Neural progenitor cell (in vitro differentiated cells): ENCODE measurements around the gene HOXC10. TPM values are rescaled to one million over a fixed set of nuclear protein-coding genes. Genes with fewer than 3 reads are reported as not detected.

ENCODE experiments used
- DNase-seq: peaks from one replicate; pipeline ENCODE4 v3.0.0-alpha.2; 2016; ENCODE audit warnings: low spot score
- H2AFZ ChIP-seq: fragments of 200-600 bp; sonication (generic); replicated peaks from 2 replicates; pipeline ENCODE4 v1.6.1; 2016; ENCODE audit warnings: antibody characterized with exemption
- H3F3A ChIP-seq: fragments of 200-600 bp; sonication (generic); 2 replicates; pipeline ENCODE4 v1.6.1; 2016; ENCODE audit warnings: antibody characterized with exemption, low read depth
- H3K27ac ChIP-seq: fragments of 200-600 bp; sonication (generic); 2 replicates; pipeline ENCODE4 v1.5.1; 2016; ENCODE audit warnings: mild to moderate bottlenecking
- H3K27me3 ChIP-seq: fragments of 200-600 bp; sonication (generic); 2 replicates; pipeline ENCODE4 v1.6.1; 2016; ENCODE audit warnings: mild to moderate bottlenecking, moderate library complexity
- H3K36me3 ChIP-seq: fragments of 200-600 bp; sonication (generic); 2 replicates; pipeline ENCODE4 v1.5.1; 2016
- H3K4me1 ChIP-seq: fragments of 200-600 bp; sonication (generic); 2 replicates; pipeline ENCODE4 v1.6.1; 2016; ENCODE audit warnings: mixed run types
- H3K4me2 ChIP-seq: fragments of 200-600 bp; sonication (generic); 2 replicates; pipeline ENCODE4 v1.6.1; 2016
- H3K4me3 ChIP-seq: fragments of 200-600 bp; sonication (generic); 2 replicates; pipeline ENCODE4 v1.5.1; 2016
- H3K79me2 ChIP-seq: fragments of 200-600 bp; sonication (generic); 2 replicates; pipeline ENCODE4 v1.6.1; 2016; ENCODE audit warnings: low read depth
- H3K9ac ChIP-seq: fragments of 200-600 bp; sonication (generic); 2 replicates; pipeline ENCODE4 v1.6.1; 2016
- H3K9me3 ChIP-seq: fragments of 200-600 bp; sonication (generic); 2 replicates; pipeline ENCODE4 v1.5.1; 2016; ENCODE audit warnings: low read depth
- H4K20me1 ChIP-seq: fragments of 200-600 bp; sonication (generic); 2 replicates; pipeline ENCODE4 v1.6.1; 2016; ENCODE audit warnings: low read depth
- H3K27ac Mint-ChIP-seq: 3 replicates; pipeline ENCODE4 v1.8.0; 2021; ENCODE audit warnings: mixed read lengths
- H3K27me3 Mint-ChIP-seq: 2 replicates; pipeline ENCODE4 v1.8.0; 2022; ENCODE audit warnings: low read depth, mild to moderate bottlenecking, inconsistent platforms, moderate library complexity, mixed read lengths; ENCODE audit not compliant: insufficient read depth
- H3K36me3 Mint-ChIP-seq: 3 replicates; pipeline ENCODE4 v1.8.0; 2021; ENCODE audit warnings: mixed read lengths
- H3K4me1 Mint-ChIP-seq: 3 replicates; pipeline ENCODE4 v1.8.0; 2021; ENCODE audit warnings: mixed read lengths
- H3K4me3 Mint-ChIP-seq: 3 replicates; pipeline ENCODE4 v1.8.0; 2021; ENCODE audit warnings: mild to moderate bottlenecking, moderate library complexity, mixed read lengths
- H3K9me3 Mint-ChIP-seq: 3 replicates; pipeline ENCODE4 v1.8.0; 2020; ENCODE audit warnings: mixed read lengths
- EZH2 ChIP-seq: fragments of 200-600 bp; sonication (generic); IDR thresholded peaks from 2 replicates; pipeline ENCODE4 v1.6.1; 2017; ENCODE audit warnings: antibody characterized with exemption, mild to moderate bottlenecking, moderate library complexity
- EZH2phosphoT487 ChIP-seq: fragments of 200-600 bp; sonication (generic); IDR thresholded peaks from 2 replicates; pipeline ENCODE4 v1.6.1; 2017; ENCODE audit warnings: antibody characterized with exemption
- total RNA-seq: library from RNA; depleted of rRNA; stranded (reverse); fragments of >200 nt; gene quantifications from 2 replicates; pipeline ENCODE4 v1.2.3, GENCODE V29; 2015; ENCODE audit warnings: low replicate concordance
- TF ChIP-seq, protein P1 (sequence below): fragments of 200-600 bp; sonication (generic); IDR thresholded peaks from 2 replicates; pipeline ENCODE4 v1.5.1; 2017; ENCODE audit warnings: antibody characterized with exemption, mild to moderate bottlenecking

The HOXC10 gene
- total RNA-seq, 1 donor from 2014 or later, result not detected

DNA sequence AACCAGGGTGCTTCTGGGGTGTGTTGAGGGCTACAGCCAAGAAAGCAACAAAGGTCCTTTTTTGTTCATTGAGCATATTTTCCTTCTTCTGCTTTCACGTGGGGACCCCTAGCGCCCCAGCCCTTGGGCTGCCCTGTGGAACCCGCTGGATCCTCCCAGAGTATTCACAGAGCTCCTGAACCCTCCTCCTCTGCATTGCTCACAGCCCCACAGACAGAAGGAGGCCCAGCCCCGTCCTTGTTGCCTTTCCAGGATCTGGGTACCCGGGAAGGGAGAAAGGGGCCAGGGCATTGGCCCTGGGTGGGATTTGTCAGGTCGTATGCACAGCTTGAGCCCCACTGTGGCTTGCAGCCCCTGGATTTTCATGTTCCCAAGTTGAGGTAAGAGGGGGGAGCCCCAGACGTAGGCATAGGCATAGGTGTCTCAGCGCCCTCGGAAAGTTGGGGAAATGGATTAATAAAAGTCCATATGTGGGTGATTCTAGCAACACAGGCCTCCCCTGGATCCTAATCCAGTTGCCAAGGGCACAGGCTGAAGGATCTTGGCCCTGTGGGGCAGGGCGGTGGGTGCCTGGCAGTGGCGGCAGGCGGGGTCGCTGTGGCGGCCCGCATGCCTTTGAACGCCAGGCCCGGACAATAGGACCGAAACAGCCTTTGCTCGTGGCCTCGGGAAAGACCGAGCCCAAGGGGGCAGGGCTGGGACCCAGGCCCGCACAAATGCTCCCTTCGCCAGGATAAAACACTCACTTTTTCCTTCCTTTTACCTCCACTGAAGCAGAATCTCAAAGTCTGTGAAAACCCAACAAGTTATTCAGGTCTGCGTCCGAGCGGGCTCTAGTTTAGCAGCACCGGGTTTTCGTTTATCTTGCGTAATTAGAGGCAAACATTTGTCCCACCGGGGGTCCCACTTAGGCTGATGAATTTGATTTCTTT, 3.0 kb upstream of the HOXC10 start:
- H3K36me3 Mint-ChIP-seq, result no peaks in the 10 kb centered on the region
- no peak overlapping the region for H3K27ac ChIP-seq

DNA sequence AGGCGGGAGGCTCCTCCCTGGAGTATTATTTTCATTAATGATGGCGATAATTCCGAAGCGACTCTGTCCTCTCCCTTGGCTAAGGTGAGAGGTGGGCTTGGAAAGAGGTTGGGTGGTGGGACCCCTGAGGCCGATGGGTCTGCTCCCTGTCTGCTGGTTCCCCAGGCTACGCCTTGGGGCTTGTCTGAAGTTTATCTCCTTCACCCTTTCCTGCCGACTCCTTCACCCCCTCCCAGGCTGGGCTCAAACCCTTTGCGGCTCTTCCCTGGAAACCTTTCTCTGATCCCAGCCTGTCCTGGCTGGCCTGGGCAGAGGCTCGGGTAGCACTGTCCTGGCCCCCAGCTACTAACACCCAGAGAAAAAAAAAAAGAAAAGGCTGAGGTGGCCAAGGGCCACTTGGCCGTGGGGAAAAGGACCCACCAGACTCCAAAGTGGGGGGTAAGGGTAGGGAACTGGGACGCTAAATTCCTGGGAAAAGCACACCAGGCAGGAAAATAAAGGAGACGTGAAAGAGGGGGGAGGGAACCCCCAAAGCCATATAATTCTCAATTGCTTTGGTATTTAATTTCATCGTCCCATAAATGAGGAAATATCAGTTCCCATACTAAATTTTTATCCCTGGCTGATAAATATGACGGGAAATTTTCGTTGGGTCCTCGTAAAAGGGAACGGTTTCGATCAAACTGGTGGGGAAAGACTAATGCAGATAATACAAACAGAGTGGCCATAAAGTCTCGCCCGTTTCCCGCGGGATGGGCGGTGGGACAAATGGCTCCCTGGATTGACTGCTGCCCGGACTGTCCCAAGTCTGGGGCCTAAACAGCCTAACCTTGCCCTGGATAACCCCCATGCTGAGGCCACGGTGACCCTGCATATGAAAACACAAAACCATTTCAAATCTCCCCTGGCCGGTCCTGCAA, 2.0 kb upstream of the HOXC10 start:
- H3K4me3 ChIP-seq, result no peak overlapping the region
- H3K4me2 ChIP-seq, result no peak overlapping the region
- H3K36me3 ChIP-seq, result no peaks in the 10 kb centered on the region
- no peaks in the 10 kb centered on the region for H3K79me2 ChIP-seq
- no peak for DNase-seq
- peaks cover 75% of the 10 kb centered on the region for H4K20me1 ChIP-seq
- Mint-ChIP-seq H3K4me1 (no peaks in the 10 kb centered on the region), H3K27ac (no peak overlapping the region), H3K9me3 (peaks cover 6% of the 10 kb centered on the region), H3K36me3 (no peaks in the 10 kb centered on the region), H3K27me3 (peaks cover 99% of the 10 kb centered on the region), H3K4me3 (peak overlapping the region; percentile 27)
- no peak overlapping the region for H2AFZ ChIP-seq
- no peaks in the 10 kb centered on the region for H3F3A ChIP-seq
- peak; percentile 4 for TF ChIP-seq EZH2phosphoT487
- TF ChIP-seq EZH2, result no peak
- no peaks in the 10 kb centered on the region for H3K9me3 ChIP-seq
- H3K9ac ChIP-seq, result no peak overlapping the region
- H3K27me3 ChIP-seq, result peaks cover 100% of the 10 kb centered on the region
- no peaks in the 10 kb centered on the region for H3K4me1 ChIP-seq
- H3K27ac ChIP-seq, result no peak overlapping the region

More for the DNA sequence above, 3.0 kb upstream of the HOXC10 start:
- H3K9ac ChIP-seq, result no peak overlapping the region
- no peak overlapping the region for H3K4me3 ChIP-seq
- H2AFZ ChIP-seq, result no peak overlapping the region
- TF ChIP-seq EZH2 (peak; percentile 90), EZH2phosphoT487 (peak; percentile 87)
- TF ChIP-seq, protein P1, sequence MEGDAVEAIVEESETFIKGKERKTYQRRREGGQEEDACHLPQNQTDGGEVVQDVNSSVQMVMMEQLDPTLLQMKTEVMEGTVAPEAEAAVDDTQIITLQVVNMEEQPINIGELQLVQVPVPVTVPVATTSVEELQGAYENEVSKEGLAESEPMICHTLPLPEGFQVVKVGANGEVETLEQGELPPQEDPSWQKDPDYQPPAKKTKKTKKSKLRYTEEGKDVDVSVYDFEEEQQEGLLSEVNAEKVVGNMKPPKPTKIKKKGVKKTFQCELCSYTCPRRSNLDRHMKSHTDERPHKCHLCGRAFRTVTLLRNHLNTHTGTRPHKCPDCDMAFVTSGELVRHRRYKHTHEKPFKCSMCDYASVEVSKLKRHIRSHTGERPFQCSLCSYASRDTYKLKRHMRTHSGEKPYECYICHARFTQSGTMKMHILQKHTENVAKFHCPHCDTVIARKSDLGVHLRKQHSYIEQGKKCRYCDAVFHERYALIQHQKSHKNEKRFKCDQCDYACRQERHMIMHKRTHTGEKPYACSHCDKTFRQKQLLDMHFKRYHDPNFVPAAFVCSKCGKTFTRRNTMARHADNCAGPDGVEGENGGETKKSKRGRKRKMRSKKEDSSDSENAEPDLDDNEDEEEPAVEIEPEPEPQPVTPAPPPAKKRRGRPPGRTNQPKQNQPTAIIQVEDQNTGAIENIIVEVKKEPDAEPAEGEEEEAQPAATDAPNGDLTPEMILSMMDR, result no peak
- no peaks in the 10 kb centered on the region for H3K79me2 ChIP-seq
- no peaks in the 10 kb centered on the region for H3F3A ChIP-seq
- H4K20me1 ChIP-seq, result peaks cover 74% of the 10 kb centered on the region
- no peak for DNase-seq
- Mint-ChIP-seq H3K4me1 (no peaks in the 10 kb centered on the region), H3K4me3 (no peak overlapping the region), H3K27me3 (peaks cover 98% of the 10 kb centered on the region), H3K27ac (no peak overlapping the region), H3K9me3 (peaks cover 6% of the 10 kb centered on the region)
- no peaks in the 10 kb centered on the region for H3K4me1 ChIP-seq
- H3K9me3 ChIP-seq, result no peaks in the 10 kb centered on the region
- no peak overlapping the region for H3K4me2 ChIP-seq
- no peaks in the 10 kb centered on the region for H3K36me3 ChIP-seq
- peaks cover 100% of the 10 kb centered on the region for H3K27me3 ChIP-seq

DNA sequence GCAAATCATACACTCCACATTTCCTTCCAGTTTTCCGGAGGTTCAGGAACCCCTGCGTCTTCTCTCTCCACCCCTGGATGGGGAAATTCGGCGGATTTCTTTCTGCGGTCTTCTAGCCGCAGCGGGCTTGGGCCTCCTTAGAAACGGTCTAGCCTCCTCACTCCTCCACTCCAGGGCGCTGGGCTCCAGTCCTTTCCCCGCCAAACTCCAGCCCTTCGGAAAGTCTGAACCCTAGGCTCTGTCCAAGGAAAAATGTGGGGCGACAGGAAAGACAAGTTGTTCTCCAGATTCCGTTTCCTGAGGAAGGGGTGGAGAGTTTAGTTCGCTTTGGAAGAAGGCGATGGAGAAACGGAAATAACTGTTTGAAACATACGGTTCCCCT, 1.4 kb upstream of the HOXC10 start:
- no peak for TF ChIP-seq EZH2phosphoT487
- TF ChIP-seq, protein P1, result no peak
- peak; percentile 96 for TF ChIP-seq EZH2
- H3K36me3 ChIP-seq, result no peaks in the 10 kb centered on the region
- no peak overlapping the region for H3K27ac ChIP-seq
- Mint-ChIP-seq H3K27ac (no peak overlapping the region), H3K36me3 (no peaks in the 10 kb centered on the region), H3K9me3 (peaks cover 6% of the 10 kb centered on the region), H3K27me3 (peaks cover 99% of the 10 kb centered on the region), H3K4me3 (peak overlapping the region; percentile 27), H3K4me1 (no peaks in the 10 kb centered on the region)
- no peak overlapping the region for H2AFZ ChIP-seq
- H3K4me2 ChIP-seq, result no peak overlapping the region
- peaks cover 82% of the 10 kb centered on the region for H4K20me1 ChIP-seq
- peaks cover 100% of the 10 kb centered on the region for H3K27me3 ChIP-seq
- no peaks in the 10 kb centered on the region for H3F3A ChIP-seq
- no peaks in the 10 kb centered on the region for H3K79me2 ChIP-seq
- no peaks in the 10 kb centered on the region for H3K4me1 ChIP-seq
- DNase-seq, result no peak
- no peak overlapping the region for H3K9ac ChIP-seq
- no peaks in the 10 kb centered on the region for H3K9me3 ChIP-seq
- H3K4me3 ChIP-seq, result no peak overlapping the region
